Muscle layer of duodenum (tissue), 2 donors: ENCODE measurements around the gene SVOPL.

ENCODE experiments used
- H3K27ac ChIP-seq: one replicate; pipeline ENCODE4 v1.7.0; 2013; ENCODE audit warnings: mild to moderate bottlenecking, low read length
- H3K27me3 ChIP-seq: one replicate; pipeline ENCODE4 v1.7.0; 2013; ENCODE audit warnings: low read depth, mild to moderate bottlenecking, control low read depth, low read length
- H3K36me3 ChIP-seq, 2 donors: one replicate each; pipeline ENCODE4 v1.7.0; 2013; ENCODE audit warnings: low read length in 2 of 2, control low read depth in 1 of 2, mild to moderate bottlenecking in 1 of 2; ENCODE audit not compliant: insufficient read depth in 2 of 2, control insufficient read depth in 1 of 2
- H3K4me1 ChIP-seq, 2 donors: one replicate each; pipeline ENCODE4 v1.7.0; 2013; ENCODE audit warnings: low read length in 2 of 2, mild to moderate bottlenecking in 2 of 2, control low read depth in 1 of 2, moderate library complexity in 1 of 2; ENCODE audit not compliant: insufficient read depth in 2 of 2, control insufficient read depth in 1 of 2
- H3K4me3 ChIP-seq, 2 donors: one replicate each; pipeline ENCODE4 v1.7.0; 2013; ENCODE audit warnings: low read length in 2 of 2, low read depth in 1 of 2, mild to moderate bottlenecking in 1 of 2
- H3K9me3 ChIP-seq, 2 donors: one replicate each; pipeline ENCODE4 v1.7.0; 2013; ENCODE audit warnings: low read length in 2 of 2, control low read depth in 1 of 2, mild to moderate bottlenecking in 1 of 2; ENCODE audit not compliant: control insufficient read depth in 1 of 2
- donor health status: healthy.

The SVOPL gene, protein sequence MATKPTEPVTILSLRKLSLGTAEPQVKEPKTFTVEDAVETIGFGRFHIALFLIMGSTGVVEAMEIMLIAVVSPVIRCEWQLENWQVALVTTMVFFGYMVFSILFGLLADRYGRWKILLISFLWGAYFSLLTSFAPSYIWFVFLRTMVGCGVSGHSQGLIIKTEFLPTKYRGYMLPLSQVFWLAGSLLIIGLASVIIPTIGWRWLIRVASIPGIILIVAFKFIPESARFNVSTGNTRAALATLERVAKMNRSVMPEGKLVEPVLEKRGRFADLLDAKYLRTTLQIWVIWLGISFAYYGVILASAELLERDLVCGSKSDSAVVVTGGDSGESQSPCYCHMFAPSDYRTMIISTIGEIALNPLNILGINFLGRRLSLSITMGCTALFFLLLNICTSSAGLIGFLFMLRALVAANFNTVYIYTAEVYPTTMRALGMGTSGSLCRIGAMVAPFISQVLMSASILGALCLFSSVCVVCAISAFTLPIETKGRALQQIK

GRCh38 chr7:138700857-138701536, at the start of gene SVOPL:
TSS of gene SVOPL (minus strand) at chr7:138701362. CDS start at chr7:138679045, 22,317 bp downstream.
- Histone ChIP-seq H3K4me3 (no peak within 1 kb of the TSS), H3K27ac (no peak within 1 kb of the TSS), H3K36me3 (no peaks in the 10 kb centered on the region), H3K27me3 (no peaks in the 10 kb centered on the region), H3K4me1 (no peaks in the 10 kb centered on the region), H3K9me3 (no peaks in the 10 kb centered on the region)

- no peaks in the 10 kb centered on the region for H3K27me3 ChIP-seq
- H3K27ac ChIP-seq = no peak overlapping the region
- H3K4me1 ChIP-seq = no peaks in the 10 kb centered on the region
- no peaks in the 10 kb centered on the region for H3K36me3 ChIP-seq
- H3K9me3 ChIP-seq = no peaks in the 10 kb centered on the region
- no peak overlapping the region for H3K4me3 ChIP-seq
Measured at GRCh38 chr7:138750473-138750872, 49.3 kb upstream of the SVOPL start.

DNA sequence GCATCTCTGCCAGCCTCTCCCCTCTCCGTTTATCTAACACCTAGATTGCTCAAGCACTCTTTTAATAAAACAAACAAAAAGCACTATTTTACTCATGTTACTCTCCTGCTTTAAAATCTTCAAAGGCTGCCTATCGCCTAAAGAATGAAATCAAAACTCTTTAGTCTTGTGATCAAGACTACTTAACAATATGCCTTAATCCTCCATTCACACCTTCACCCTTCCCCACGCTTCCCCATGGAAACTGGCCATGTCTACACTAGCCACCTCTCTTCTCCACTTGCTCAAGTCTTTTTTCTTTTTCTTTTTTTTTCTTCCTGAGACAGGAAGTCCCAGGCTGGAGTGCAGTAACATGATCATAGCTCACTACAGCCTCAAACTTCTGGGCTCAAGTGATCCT, 48.8 kb upstream of the SVOPL start:
- H3K27me3 ChIP-seq = no peaks in the 10 kb centered on the region
- no peaks in the 10 kb centered on the region for H3K36me3 ChIP-seq
- no peak overlapping the region for H3K27ac ChIP-seq
- no peak overlapping the region for H3K4me3 ChIP-seq
- no peaks in the 10 kb centered on the region for H3K4me1 ChIP-seq
- H3K9me3 ChIP-seq = no peaks in the 10 kb centered on the region

- H3K4me3 ChIP-seq = no peak overlapping the region
- H3K9me3 ChIP-seq = no peaks in the 10 kb centered on the region
- no peaks in the 10 kb centered on the region for H3K27me3 ChIP-seq
- H3K36me3 ChIP-seq = no peaks in the 10 kb centered on the region
- H3K4me1 ChIP-seq = no peaks in the 10 kb centered on the region
- H3K27ac ChIP-seq = no peak overlapping the region
Measured at GRCh38 chr7:138748666-138749065, 47.5 kb upstream of the SVOPL start.

DNA sequence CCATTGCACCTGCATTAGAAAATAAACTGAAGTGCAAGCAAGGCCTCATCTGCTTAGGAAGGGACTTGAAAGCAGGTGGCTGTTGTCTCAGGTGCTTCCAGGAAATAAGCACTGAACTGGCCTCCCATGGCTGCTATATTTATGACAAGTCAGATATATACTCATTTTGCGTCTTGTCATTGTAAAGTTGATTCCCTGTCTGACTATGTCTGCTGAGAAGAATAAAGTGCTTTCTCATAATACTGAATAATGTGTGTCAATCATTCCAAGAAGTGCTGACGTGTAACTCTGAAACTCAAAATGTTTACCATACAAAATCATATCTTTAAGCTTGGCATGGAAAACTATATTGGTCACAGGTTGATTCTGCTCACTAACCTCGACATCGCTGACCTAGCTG, 44.9 kb upstream of the SVOPL start:
- Histone ChIP-seq H3K4me1 (no peaks in the 10 kb centered on the region), H3K27ac (no peak overlapping the region), H3K36me3 (no peaks in the 10 kb centered on the region), H3K9me3 (no peaks in the 10 kb centered on the region), H3K4me3 (no peak overlapping the region), H3K27me3 (no peaks in the 10 kb centered on the region)

DNA sequence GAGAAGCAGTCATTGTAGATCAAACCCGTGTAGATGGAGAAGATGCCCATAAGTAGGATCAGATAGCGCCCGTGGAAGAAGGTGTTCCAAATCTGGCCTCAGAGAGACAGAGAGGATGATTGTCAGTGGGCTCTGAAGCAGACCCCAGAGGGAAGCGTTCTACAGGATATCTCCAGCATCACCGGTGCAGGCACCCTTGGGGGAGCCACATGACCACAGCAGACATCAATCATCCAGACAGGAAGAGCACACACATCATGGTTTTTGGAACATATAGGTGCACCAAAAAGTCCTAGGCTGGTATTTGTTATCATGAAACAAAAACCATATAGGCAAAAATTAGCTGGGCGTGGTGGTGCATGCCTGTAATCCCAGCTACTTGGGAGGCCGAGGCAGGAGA, 44.0 kb upstream of the SVOPL start:
- Histone ChIP-seq H3K9me3 (no peaks in the 10 kb centered on the region), H3K27me3 (no peaks in the 10 kb centered on the region), H3K4me3 (no peak overlapping the region), H3K36me3 (no peaks in the 10 kb centered on the region), H3K4me1 (no peaks in the 10 kb centered on the region), H3K27ac (no peak overlapping the region)

GRCh38 chr7:138741453-138741735, 40.2 kb upstream of the SVOPL start:
- H3K27ac ChIP-seq = no peak overlapping the region
- no peaks in the 10 kb centered on the region for H3K36me3 ChIP-seq
- H3K27me3 ChIP-seq = no peaks in the 10 kb centered on the region
- no peaks in the 10 kb centered on the region for H3K9me3 ChIP-seq
- H3K4me1 ChIP-seq = no peaks in the 10 kb centered on the region
- no peak overlapping the region for H3K4me3 ChIP-seq

- Histone ChIP-seq H3K36me3 (no peaks in the 10 kb centered on the region), H3K9me3 (no peaks in the 10 kb centered on the region), H3K4me3 (no peak overlapping the region), H3K27me3 (no peaks in the 10 kb centered on the region), H3K27ac (no peak overlapping the region), H3K4me1 (no peaks in the 10 kb centered on the region)
Measured at GRCh38 chr7:138739859-138740258, 38.7 kb upstream of the SVOPL start.

DNA sequence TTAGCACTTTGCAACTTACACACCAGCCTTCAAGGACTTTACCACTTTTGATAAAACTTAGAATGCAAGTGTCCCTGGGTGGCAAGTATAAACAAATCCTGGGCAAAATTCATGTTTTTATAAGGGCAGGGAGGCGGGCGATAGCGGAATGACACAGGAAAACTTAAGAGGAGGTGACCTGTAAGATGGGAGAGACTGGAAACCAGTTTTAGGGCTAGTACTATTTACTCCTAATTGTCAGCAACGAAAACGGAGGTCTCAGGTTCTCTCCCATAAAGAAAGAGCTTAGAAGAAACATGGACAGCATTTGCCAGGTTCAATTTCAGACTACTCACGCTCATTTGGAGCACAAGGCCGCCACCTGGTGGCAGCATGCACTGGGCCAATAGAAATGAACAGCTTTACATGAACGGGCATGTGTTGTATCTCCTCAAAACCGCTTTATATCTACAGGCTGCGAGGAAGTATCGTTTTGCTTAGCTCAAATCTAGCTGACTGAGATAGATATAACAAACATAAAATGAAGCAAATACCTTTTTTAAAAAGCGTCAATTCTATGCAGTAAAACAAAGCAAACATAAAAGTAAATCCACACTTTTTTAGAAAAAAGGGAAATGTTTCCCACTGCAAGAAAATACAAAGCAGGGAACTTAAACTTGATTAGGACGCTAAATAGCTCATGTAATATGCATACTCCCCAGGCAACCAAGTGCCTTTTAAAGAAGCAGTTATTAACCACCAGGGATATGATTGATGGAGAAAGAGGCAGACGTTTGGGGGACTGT, 37.6 kb upstream of the SVOPL start:
- Histone ChIP-seq H3K9me3 (no peaks in the 10 kb centered on the region), H3K4me3 (no peak overlapping the region), H3K27me3 (no peaks in the 10 kb centered on the region), H3K4me1 (no peaks in the 10 kb centered on the region), H3K36me3 (no peaks in the 10 kb centered on the region), H3K27ac (no peak overlapping the region)

- Histone ChIP-seq H3K36me3 (no peaks in the 10 kb centered on the region), H3K4me1 (no peaks in the 10 kb centered on the region), H3K4me3 (no peak overlapping the region), H3K9me3 (no peaks in the 10 kb centered on the region), H3K27ac (no peak overlapping the region), H3K27me3 (no peaks in the 10 kb centered on the region)
Measured at GRCh38 chr7:138738114-138738513, 37.0 kb upstream of the SVOPL start.

DNA sequence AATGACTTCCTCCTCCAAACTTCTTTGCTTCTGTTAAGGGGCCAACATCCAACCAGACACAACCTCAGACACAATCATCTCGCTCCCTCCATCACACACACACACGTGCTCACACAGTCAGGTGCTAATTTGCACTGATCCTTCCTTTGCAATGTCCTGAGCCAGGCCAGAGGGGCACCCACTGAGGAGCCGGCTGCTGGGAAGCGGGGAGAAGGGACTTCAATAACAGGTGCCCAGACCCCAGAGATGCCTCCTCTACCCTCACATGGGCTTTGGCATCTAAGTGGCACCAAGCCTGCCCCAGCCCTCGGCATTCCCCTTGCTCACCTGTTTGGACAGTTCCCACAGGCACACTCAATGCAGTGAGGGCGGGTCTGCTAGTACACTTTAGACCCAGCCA, 34.2 kb upstream of the SVOPL start:
- H3K27ac ChIP-seq = no peak overlapping the region
- no peaks in the 10 kb centered on the region for H3K9me3 ChIP-seq
- H3K4me3 ChIP-seq = no peak overlapping the region
- no peaks in the 10 kb centered on the region for H3K4me1 ChIP-seq
- H3K27me3 ChIP-seq = no peaks in the 10 kb centered on the region
- H3K36me3 ChIP-seq = no peaks in the 10 kb centered on the region
